Suppressor macrophage treated with lipopolysaccharide for 4 hours (primary cell): ENCODE measurements around the gene SCNM1.
"Not testable (repeated sequence)": the region's sequence is repeated elsewhere in the genome, so short reads cannot be mapped to it uniquely, and the experiment has no call there.

ENCODE experiments used
- DNase-seq: peaks from one replicate; pipeline ENCODE4 v3.0.0-alpha.2; 2020

SCNM1 gene

DNA sequence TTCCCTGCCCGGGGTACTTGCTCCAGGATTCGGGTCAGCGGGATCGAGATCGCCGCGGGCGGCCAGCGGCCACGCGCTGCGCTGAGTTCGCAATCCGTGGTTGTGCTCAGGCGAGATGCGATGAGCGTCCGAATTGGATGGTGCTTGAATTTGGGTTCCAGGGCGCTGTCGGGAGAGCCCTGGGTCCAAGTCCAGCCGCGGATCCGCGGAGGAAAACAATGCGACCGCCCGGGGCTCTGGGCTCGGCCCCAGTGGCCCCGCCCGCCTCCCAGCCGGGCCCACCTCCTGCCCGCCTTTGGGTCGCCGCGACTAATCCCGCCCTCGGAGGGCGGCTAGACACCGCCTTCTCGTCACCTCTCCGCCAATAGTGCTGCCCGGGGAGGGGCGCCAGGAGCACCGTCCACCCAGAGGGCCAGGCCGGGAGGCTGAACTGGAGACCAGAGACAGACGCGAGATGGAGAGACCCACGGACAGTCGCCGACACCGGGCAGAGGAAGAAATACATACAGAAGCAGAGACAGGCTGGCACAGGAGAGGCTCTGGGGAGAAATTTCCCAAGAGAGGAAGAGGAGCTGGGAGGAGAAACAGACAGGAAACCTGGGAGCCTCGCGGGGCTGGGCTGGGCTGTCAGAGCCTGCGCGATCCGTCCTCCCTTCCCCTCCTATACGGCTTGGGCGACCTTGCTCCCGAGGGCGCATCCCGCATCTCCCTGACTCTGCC lies 19.4 kb upstream of the SCNM1 start, which contains the start of gene SEMA6C:
TSS of gene SEMA6C (minus strand) at position 220 of the 720 bp plus-strand sequence. CDS start 4,010 bp downstream, outside the sequence.
- peak; percentile 94 for DNase-seq

DNA sequence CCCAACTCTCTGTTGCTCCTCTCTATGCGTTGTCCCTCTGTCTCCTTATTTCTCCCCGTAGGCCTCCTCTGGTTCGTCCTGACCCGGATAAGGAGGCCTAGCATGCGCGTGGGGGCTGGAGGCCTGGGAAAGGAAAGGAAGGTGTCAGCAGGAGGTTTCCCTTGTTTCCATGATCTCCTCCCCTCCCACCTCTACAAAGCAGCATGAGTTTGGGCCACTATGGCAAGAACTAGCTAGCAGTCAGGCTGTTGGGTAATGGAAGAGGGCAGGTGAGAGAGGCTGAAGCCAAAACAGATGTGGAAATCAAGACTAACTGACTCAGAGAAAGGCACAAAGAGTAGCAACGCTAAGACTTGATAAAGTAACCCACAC lies 18.8 kb upstream of the SCNM1 start:
- no peak for DNase-seq

DNA sequence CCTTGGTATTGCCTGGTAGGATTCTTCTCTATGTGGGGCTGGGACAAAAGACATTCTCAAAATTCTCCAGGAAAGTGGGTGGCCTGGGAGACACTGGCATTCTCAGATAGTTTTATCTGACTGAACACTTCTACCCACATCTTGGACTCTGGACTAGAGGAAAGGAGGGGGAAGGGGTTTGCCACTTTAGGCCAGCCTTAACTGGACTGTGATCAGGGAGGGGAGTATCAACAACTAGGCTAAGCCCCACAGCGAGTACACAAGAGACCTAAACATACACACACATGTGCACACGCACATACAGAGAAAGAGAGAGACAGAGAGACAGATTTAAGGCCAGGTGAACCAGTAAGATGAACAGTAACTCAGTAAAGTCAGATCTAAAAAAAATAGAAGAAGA lies 18.3 kb upstream of the SCNM1 start:
- no peak for DNase-seq

DNA sequence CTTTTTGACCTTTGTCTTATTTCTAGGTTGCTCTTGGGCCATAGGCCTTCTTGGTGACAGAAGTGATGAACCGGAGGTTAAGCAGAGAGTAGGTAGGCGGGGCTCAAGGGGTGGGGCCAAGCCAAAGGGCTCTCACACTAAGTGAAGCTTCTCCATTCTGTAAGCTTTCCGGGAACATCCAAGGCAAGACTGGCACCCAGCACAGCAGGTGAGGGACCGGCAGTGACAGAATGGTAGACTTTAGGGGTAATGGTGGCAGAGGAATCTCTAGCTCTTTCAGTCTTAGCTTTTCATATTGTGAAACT lies 9.5 kb upstream of the SCNM1 start, which contains the start of gene TNFAIP8L2:
TSS of gene TNFAIP8L2 (plus strand) at position 135 of the 305 bp plus-strand sequence. CDS start 2,049 bp downstream, outside the sequence.
- peak; percentile 82 for DNase-seq

DNA sequence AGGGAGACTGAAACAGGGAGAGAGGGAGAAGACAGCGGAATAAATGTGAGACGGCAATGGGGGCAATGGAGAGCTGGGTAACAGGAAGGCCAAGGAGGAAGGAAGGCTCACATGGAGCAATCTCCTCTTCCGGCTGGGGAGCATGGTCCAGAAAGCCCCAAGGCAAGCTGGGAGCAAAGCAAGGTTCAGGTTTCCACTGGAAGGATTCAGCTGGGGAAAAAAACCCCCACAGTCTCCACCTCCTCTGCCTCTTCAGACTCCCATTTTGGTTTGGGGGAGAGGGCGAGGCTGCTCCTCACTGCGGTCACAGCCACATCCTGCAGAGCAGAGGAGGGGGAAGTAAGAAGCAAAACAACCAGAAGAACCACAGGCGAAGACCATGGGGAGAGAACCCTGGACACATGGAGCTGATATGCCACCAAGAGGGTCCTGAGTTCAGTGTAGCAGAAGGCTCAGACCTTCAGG lies 8.8 kb upstream of the SCNM1 start:
- DNase-seq, result peak; percentile 50

DNA sequence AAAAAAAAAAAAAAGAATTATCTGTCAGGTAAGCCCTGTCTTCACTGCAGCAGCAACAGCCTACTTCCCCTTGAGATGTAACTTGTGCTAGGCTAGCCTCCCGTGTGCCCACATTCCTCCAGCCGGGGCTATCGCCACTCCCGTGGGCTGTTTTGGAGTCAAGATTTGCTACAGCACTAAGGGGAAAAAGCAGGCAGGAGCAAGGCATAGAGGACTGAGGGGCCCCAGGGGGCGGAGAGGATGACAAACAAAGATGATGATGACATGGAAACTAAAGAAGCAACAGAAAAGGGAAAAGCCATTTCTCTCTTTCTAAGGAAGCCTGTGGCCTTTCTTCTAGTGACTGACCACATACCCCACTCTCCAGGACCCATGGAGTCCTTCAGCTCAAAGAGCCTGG lies 7.6 kb upstream of the SCNM1 start:
- DNase-seq, result peak; percentile 70

DNA sequence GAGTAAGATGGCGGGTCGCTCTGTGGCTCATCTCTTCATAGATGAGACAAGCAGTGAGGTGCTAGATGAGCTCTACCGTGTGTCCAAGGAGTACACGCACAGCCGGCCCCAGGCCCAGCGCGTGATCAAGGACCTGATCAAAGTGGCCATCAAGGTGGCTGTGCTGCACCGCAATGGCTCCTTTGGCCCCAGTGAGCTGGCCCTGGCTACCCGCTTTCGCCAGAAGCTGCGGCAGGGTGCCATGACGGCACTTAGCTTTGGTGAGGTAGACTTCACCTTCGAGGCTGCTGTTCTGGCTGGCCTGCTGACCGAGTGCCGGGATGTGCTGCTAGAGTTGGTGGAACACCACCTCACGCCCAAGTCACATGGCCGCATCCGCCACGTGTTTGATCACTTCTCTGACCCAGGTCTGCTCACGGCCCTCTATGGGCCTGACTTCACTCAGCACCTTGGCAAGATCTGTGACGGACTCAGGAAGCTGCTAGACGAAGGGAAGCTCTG lies 7.1 kb upstream of the SCNM1 start:
- DNase-seq, result no peak

DNA sequence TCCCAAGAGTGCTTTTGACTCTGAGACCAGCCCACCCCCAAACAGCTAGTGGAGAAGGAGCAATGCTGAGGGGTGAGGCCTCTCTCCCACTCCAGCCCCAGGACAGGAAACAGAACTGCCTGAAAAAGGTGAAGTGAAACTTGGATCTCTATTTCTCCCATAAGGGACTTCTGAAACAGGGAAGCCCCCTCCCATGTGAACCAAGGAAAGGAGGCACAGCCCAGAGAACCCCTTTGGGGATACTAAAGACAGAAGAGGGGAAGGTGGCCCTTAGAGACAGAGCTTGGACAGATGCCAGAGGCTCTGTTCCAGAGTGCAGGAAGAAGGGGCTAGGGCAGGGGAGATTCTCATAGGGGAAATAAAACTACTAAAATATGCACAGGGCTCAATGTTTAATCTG lies 6.6 kb upstream of the SCNM1 start:
- peak; percentile 65 for DNase-seq

DNA sequence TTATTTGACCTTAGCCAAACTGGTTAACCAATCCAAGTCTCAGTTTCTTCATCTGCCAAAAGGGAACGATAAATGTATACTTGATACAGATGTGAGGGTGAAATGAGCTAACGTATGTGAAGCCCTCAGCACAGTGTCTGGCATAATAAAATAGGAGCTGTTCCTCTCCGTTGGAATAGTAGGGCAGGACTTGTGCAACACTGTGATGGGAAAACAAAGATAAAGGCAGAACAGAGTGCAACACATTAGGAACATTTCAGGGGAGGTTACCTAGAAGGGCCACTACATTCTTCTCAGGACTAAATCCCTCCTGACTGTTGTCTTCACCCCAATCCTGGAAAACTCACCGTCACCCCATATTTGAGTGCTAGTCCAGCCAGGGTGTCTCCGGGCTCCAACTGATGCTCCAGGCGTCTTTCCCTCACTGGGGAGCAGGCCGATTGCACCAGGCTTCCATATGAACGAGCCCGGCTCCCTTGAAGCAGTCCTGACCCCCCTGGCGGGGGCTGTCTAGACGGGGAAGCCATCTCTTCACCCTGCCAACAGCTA lies 1.1 kb upstream of the SCNM1 start:
- no peak for DNase-seq

DNA sequence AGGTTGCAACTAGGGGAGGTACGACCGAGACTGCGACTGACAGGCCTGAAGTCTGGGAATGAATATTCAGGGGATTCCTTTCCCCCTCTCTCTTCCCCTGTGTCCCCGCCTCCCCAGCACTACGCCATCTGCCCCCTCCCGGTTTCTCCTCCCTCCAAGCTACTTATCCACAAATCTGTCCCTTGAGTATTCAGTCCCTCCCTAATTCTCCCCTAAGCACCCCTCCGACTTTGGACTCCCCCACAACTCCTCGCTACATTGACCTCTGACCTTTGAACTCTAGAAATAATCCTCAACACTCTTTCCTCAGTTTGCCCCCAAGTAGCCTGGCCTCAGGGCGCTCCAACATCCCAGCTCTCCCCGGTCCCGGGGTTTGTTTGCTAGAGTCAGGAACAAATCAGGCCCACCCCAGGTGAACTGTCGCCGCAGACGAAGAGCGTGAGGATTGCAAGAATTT lies 635 bp upstream of the SCNM1 start:
- no peak for DNase-seq

DNA sequence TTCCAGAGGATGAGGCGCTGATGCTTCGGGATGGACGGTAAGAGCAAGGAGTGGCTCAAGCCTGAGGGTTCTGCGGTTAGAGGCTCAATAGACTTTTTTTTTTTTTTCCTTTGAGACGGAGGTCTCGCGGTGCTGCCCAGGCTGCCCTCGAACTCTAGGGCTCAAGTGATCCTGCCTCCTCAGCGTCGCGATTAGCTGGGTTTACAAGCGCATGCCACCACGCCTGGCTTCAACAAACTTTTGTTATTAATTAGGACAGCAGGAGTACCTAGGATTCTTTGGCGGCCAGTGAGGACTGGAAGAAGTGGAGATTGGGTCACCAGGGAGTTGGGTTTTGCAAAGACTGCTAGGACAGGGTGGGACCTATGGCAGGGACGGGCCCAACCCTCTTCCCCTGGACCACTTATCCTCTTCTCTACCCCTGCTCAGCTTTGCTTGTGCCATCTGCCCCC lies 587 bp downstream of the SCNM1 start:
- no peak for DNase-seq

DNA sequence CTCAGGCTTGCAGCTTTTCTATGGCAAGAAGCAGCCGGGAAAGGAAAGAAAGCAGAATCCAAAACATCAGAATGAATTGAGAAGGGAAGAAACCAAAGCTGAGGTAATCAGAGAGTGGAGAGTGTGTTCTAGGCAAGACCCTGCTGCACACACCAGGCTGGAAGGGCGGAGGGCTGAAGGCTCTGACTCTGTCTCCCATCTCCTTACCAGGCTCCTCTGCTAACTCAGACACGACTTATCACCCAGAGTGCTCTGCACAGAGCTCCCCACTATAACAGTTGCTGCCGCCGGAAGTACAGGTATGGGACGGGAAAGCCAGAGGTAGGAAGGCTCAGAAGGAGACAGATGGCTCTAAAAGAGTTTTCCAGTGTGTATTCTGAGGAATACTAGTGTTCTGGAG lies 1.2 kb downstream of the SCNM1 start:
- no peak for DNase-seq

DNA sequence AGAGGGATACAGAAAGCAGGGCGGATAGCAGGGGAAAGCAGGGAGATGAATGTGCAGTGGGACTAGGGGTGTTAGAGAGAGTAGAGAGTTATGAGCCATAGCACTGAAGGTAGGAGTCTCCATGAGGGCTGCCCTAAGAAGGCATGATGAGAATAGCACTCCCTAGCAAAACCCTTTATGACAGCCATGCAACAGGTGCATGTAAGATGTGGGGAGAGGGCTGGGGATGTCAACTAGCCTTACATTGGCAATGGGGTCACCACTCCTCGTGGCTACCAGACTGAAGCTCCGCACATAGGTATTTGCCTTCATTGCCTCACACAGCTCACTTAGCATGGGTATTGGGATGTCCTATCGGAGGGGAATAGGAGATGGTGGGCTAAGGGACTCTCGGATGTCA lies 5.2 kb downstream of the SCNM1 start:
- no peak for DNase-seq

DNA sequence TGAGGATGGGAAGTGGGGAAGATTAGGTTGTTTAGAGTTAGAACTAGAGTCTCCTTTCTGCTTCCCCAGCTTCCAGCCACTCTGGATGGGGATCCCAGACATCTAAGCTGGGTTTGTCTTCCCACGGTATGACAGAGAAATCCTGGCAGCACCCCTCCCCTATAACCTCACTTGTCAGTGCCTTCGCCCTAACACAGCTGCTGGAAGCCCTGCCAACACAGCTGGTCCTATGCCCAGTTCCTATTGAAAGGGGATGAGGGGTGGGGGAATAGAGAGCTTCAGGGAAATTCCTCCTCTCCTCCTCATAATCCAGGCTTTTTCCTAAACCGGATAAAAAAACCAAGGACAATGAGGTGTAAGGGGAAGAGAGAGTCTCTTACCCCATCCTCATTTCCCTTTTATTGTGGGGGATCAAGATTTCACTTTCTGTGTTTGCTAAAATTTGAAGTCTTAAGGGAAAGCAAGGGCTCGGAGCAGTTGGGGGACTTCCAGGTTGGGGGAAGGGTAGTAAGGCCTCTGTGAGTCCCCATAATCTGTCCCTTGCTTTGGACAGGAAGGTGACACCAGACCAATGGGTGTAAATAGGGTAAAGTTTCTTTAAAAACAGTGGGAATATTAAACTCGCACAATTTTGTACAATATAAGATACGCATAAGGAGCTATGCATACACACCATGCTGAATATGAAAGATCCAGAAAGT lies 9.2 kb downstream of the SCNM1 start:
- no peak for DNase-seq

DNA sequence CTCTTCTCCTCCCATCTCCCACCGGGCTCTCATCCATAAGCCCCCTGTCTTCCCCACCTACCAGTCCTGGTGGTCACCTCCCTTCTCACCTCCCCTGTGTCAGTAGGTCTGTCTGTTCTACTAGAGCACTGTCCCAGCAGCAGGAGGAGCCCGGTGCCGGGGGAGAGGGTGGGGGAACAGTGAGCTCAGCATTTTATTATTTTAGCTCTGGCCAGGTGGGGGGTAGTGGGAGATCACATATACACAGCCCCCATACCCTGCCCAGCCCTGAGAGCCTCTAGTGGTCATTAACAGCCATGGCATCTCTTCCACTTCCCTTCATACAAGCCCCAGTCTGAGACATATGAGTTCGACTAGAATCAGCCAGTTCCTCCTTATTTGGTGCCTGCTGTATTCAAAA lies 9.9 kb downstream of the SCNM1 start, which contains the start of gene TMOD4:
TSS of gene TMOD4 (minus strand) at position 119 of the 400 bp plus-strand sequence. CDS start 1,106 bp downstream, outside the sequence.
- peak; percentile 28 for DNase-seq

DNA sequence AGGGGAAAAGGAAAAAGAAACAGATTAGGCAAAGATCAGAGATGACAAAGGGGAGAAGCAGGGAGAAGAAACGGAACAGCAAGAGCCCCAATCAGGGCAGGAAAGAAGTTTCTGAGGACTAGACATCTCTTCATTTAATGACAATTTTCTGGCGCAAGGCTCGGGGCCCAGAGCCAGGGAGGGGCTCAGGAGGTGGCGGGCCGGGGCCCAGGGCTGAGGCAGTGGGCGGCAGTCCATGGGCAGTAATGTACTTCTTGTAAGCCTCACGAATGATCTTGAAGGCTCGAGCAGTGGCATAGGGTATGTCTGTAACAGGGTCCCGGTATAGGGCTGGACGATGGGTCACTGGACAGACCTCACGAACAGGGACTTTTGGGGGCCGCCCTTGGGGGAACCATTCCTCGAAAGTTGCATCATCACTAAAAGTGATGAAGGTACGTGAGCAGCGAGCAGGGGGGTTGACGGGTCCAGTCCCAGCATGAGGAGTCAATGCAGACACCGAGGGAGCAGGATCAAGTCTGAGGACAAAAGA lies 10.6 kb downstream of the SCNM1 start:
- no peak for DNase-seq

DNA sequence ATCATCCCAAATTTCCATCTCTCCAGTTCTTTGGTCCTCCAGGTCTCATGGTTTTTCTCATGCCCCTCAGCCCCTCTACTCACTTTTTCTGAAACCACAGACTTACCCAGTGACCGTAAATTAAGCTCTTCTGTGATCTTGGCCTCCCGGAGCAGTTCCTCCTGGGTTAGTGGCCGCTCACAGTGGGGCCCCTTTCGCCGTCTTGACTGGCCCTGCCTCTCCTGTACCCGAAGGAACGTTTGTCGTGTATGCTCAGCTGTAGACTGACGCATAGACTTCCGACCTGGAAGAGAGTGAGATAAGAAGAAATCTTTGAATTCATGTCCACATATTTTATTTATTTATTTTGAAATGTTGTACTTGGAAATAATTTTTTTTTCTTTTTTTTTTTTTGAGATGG lies 18.3 kb downstream of the SCNM1 start:
- DNase-seq, result no peak

DNA sequence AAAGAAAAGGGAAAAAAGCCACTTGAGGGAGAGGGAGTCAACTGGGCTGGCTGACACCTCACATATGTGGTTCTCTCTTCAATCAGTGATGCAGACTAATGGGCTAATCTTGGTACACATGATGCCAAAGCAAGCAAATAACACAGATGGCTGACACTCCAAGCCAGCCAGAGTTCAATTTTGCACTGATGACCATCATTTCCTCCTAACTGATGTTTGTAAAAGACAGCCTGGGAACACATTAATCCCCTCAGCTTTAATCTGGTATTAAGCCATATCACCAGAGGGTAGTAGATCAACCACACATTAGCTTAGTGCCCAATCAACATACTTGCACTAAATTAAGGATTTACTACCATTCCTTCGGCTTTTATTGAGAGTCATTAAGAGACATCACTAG lies 21.3 kb downstream of the SCNM1 start:
- no peak for DNase-seq

DNA sequence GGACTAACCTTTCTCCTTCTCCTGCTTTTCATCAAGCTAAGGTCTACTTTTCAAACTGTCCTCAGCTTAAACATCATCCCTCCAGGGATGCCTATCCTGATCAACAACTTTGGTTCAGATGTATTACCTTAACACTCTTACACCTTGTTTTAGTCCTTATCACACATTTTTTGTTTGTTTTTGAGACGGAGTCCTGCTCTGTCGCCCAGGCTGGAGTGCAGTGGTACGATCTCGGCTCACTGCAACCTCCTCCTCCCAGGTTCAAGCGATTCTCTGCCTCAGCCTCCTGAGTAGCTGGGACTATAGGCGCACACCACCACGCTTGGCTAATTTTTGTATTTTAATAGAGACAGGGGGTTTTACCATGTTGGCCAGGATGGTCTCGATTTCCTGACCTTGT lies 22.7 kb downstream of the SCNM1 start:
- not testable (repeated sequence) for DNase-seq

DNA sequence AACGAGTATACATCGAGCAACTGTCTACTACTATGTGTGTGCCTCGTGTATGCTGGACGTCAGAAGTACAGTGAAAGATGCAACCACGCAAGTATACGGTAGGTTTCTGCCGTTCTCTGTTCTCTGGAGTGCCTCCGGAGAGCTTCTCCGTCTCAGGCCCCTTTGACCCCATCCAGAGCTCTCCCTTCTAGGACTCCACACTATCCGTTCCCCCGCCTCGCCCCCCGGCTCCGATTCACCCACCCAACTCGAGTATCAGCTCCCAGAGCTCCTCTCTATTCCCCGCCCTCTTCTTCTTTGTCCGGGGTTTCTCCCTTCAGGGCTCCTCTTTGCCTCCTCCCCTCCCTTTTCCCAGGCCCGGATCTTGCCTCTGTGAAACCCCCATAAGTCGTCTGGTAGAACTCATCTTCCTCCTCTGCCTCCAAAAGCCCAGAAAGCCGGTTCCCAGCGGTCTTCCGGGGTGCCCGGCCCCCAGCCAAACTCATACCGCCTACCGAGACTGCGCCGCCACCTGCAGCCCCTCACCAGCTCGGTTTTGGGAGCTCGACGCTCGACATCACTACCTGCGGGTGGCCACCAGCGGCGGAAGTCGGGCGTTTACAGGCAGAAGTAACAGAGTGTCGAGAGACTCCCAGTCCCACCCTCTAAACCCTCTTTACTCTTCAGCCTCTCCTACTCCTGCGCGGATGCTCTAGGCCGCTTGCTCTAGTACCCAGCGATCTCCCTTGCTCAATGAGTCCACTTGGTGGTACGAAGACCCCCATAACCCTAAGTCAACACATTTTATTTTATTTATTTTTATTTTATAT lies 23.9 kb downstream of the SCNM1 start, which contains the start of gene VPS72:
TSS of gene VPS72 (minus strand) at position 561 of the 809 bp plus-strand sequence. CDS start at position 485, 76 bp downstream.
- DNase-seq, result peak; percentile 84

DNA sequence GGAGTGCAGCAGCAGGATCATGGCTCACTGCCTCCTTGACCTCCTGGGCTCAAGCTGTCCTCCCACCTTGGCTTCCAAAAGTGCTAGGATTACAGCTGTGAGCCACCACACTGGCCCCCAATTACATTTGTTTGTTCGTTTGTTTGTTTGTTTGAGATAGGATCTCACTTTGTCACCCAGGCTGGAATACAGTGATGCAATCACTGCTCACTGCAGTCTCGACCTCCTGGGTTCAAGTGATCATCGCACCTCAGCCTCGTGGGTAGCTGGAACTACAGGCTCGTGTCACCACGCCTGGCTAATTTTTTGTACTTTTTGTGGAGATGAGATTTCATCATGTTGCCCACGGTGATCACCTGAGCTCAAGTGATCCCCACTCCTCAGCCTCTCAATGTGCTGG lies 26.1 kb downstream of the SCNM1 start:
- no peak for DNase-seq

DNA sequence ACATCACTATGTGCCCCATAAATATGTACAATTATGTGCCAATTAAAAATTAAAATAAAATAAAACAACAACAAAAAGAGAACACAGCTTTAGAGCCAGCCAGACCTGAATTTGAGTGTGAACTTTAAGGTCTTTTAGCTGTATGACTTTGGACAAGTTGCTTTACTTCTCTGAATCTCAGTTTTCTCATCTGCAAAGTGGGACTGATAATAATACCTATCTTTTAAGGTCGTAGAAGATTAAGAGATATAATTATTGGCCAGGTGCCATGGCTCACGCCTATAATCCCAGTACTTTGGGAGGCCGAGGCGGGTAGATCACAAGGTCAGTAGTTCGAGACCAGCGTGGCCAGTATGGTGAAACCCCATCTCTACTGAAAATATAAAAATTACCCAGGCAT lies 27.4 kb downstream of the SCNM1 start:
- no peak for DNase-seq
